Colonic mucosa (tissue), 4 donors: ENCODE data around the gene GNG7. TPM values are rescaled to one million over a fixed set of nuclear protein-coding genes. Genes with fewer than 3 reads are reported as not detected.

Experiments used
- DNase-seq: peaks from one replicate; pipeline ENCODE4 v3.0.0-alpha.2; 2020
- H3K27ac ChIP-seq: fragments of 200-600 bp; one replicate; pipeline ENCODE4 v1.8.0; 2021
- H3K27me3 ChIP-seq: fragments of 200-600 bp; one replicate; pipeline ENCODE4 v1.8.0; 2021
- H3K36me3 ChIP-seq: fragments of 200-600 bp; one replicate; pipeline ENCODE4 v1.8.0; 2021
- H3K4me1 ChIP-seq: fragments of 200-600 bp; one replicate; pipeline ENCODE4 v1.8.0; 2021; ENCODE audit warnings: mild to moderate bottlenecking
- H3K4me3 ChIP-seq: fragments of 200-600 bp; one replicate; pipeline ENCODE4 v1.8.0; 2021
- H3K9ac ChIP-seq, 2 donors: one replicate each; pipeline ENCODE4 v1.7.0; 2013; ENCODE audit warnings: control low read depth in 2 of 2, low read depth in 2 of 2, low read length in 2 of 2
- H3K9me3 ChIP-seq: fragments of 200-600 bp; one replicate; pipeline ENCODE4 v1.8.0; 2021
- intact Hi-C: fragments of 100-400 bp; cut with DNase I; formaldehyde crosslinking; loops from one replicate; pipeline ENCODE4 v1.14.1; 2022
- total RNA-seq, 2 donors: library from RNA; stranded (reverse); fragmentation: NEBNext Ultra II Directional in 1 of 2; extraction: Animal tissue kit (Norgen Biotek cat#: 25700) in 1 of 2; gene quantifications; one replicate each; pipeline ENCODE4 v1.2.1, GENCODE V29; 2021
- TF ChIP-seq, protein P1 (sequence below): fragments of 200-600 bp; IDR thresholded peaks from one replicate; pipeline ENCODE4 v1.8.0; 2022; ENCODE audit warnings: antibody characterized with exemption, mild to moderate bottlenecking
- donor health status: healthy.
- donor health status: DM: no; HTN: no; CAD: no.
- donor health status: DM: no; HTN: no; CAD: no.

Gene GNG7
- total RNA-seq, 2 donors from 2014 or later, result 1.5 to 3.2 TPM

- H3K9ac ChIP-seq, result no peak overlapping the region
- intact Hi-C loops, result no loop called here
- no peak overlapping the region for H3K4me3 ChIP-seq
- no peaks in the 10 kb centered on the region for H3K36me3 ChIP-seq
- H3K27ac ChIP-seq, result no peak overlapping the region
- TF ChIP-seq, protein P1, sequence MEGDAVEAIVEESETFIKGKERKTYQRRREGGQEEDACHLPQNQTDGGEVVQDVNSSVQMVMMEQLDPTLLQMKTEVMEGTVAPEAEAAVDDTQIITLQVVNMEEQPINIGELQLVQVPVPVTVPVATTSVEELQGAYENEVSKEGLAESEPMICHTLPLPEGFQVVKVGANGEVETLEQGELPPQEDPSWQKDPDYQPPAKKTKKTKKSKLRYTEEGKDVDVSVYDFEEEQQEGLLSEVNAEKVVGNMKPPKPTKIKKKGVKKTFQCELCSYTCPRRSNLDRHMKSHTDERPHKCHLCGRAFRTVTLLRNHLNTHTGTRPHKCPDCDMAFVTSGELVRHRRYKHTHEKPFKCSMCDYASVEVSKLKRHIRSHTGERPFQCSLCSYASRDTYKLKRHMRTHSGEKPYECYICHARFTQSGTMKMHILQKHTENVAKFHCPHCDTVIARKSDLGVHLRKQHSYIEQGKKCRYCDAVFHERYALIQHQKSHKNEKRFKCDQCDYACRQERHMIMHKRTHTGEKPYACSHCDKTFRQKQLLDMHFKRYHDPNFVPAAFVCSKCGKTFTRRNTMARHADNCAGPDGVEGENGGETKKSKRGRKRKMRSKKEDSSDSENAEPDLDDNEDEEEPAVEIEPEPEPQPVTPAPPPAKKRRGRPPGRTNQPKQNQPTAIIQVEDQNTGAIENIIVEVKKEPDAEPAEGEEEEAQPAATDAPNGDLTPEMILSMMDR, result no peak
- no peaks in the 10 kb centered on the region for H3K27me3 ChIP-seq
- peaks cover 3% of the 10 kb centered on the region for H3K4me1 ChIP-seq
- no peak for DNase-seq
- H3K9me3 ChIP-seq, result no peaks in the 10 kb centered on the region
Measured at GRCh38 chr19:2600914-2601870, 101.3 kb downstream of the GNG7 start.

- Histone ChIP-seq H3K27ac (no peak overlapping the region), H3K36me3 (no peaks in the 10 kb centered on the region), H3K9ac (no peak overlapping the region), H3K4me1 (peaks cover 6% of the 10 kb centered on the region), H3K9me3 (no peaks in the 10 kb centered on the region), H3K27me3 (no peaks in the 10 kb centered on the region), H3K4me3 (no peak overlapping the region)
- intact Hi-C loops, result loop anchor here (5.0 kb wide), 1 partner anchor 122 kb away; no protein-coding TSS in a partner anchor
- no peak for DNase-seq
- TF ChIP-seq, protein P1, result no peak
Measured at GRCh38 chr19:2594319-2594718, 108.2 kb downstream of the GNG7 start.

DNA sequence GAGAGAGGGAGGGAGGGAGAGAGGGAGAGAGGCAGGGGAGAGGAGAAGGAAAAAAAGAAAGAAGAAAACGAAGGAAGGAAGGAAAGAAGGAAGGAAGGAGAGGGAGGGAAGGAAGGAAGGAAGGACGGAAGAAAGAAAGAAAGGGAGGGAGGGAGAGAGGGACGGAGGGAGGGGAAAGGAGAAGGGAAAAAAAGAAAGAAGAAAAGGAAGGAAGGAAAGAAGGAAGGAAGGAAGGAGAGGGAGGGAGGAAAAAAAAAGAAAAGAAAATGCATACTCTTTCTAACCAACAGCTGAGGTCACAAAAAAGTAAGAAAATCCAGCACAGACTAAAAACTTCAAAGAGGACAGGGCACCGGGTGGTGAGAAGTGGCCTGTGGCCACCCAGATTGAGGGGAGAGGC is 109.7 kb downstream of the GNG7 start:
- peaks cover 4% of the 10 kb centered on the region for H3K4me1 ChIP-seq
- no peak overlapping the region for H3K9ac ChIP-seq
- no peaks in the 10 kb centered on the region for H3K27me3 ChIP-seq
- H3K4me3 ChIP-seq, result no peak overlapping the region
- DNase-seq, result no peak
- TF ChIP-seq, protein P1, result no peak
- H3K27ac ChIP-seq, result no peak overlapping the region
- no peaks in the 10 kb centered on the region for H3K36me3 ChIP-seq
- no peaks in the 10 kb centered on the region for H3K9me3 ChIP-seq
- intact Hi-C loops, result loop anchor here (5.0 kb wide), 1 partner anchor 121 kb away; no protein-coding TSS in a partner anchor

DNA sequence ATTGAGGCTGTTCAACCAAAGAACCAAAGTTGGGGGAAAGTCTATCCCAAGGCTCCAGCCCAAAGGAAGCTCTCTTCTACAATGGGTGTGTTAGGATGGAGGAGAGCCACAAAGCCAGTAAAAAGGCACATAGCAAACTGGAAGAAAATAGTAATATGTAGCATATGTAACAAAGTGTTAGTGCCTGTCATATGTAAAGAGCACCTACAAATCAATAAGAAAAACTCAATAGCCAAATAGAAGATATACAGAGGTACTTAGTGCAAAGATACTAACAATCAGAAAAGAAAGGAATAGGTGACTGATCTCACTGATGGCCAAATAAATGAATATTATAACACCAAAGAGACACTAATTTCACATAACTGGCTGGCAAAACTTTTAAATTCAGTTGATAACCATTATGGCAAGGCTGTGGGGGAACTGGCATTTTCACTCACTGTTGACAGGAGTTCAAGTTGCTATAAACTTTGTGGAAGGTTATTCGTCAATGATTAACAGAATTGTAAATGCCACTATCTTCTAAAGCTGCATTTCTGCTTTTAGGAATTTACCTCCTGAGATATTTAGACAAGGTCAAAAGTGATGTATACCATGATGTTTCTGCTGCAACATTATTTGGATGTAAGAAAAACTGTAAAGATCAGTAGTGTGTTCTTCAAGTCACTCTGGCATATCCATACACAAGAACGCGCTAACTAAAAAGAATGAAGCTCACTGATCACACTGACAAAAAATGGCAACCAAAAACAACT is 110.8 kb downstream of the GNG7 start:
- H3K27ac ChIP-seq, result no peak overlapping the region
- TF ChIP-seq, protein P1, result no peak
- DNase-seq, result no peak
- no peaks in the 10 kb centered on the region for H3K36me3 ChIP-seq
- H3K4me3 ChIP-seq, result no peak overlapping the region
- no peaks in the 10 kb centered on the region for H3K9me3 ChIP-seq
- intact Hi-C loops, result loop anchor here (5.0 kb wide), 1 partner anchor 119 kb away; no protein-coding TSS in a partner anchor
- no peaks in the 10 kb centered on the region for H3K27me3 ChIP-seq
- H3K4me1 ChIP-seq, result peaks cover 4% of the 10 kb centered on the region
- H3K9ac ChIP-seq, result no peak overlapping the region

DNA sequence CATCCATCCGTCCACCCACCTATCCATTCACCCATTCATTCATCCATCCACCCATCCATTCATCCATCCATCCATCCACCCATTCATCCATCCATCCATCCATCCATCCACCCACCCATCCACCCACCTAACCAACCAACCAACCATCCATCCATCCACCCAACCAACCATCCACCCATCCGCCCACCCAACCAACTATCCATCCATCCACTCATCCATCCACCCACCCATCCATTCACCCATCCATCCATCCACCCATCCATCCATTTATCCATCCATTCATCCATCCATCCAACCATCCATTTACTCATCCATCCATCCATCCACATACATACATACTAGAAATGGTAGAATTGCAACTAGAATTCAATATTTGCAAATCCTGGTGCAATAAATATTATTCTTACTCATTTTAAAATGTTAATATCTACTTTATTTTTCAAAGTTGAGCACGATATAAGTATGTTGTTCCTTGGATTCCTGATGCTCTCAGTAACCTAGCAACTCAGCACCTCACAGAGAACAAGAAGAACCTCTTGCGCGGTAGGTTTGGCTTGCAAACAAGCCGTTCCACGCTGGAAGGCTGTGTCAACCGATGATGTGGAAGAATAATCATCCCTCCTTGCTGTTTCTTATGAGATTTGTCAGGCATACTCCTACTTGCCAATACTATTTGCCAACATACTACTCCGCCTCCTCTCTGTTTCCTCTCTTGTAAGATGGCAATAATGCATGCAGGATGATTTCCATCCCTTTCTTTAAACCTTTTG is 111.7 kb downstream of the GNG7 start:
- Histone ChIP-seq H3K4me1 (peaks cover 4% of the 10 kb centered on the region), H3K9ac (no peak overlapping the region), H3K27ac (no peak overlapping the region), H3K36me3 (no peaks in the 10 kb centered on the region), H3K27me3 (no peaks in the 10 kb centered on the region), H3K4me3 (no peak overlapping the region), H3K9me3 (no peaks in the 10 kb centered on the region)
- DNase-seq, result no peak
- intact Hi-C loops, result loop anchor here (5.0 kb wide), 1 partner anchor 119 kb away; no protein-coding TSS in a partner anchor
- TF ChIP-seq, protein P1, result no peak
